ENCODE results near the gene PIGH.

GRCh38 chr14:67627519-67627918 lies 27.5 kb upstream of the PIGH start:
- no peak for TF ChIP-seq SIN3A (IDR thresholded peaks at IDR 0.05; ENCODE audit: borderline replicate concordance, insufficient read depth, low read length)
- TF ChIP-seq REST (IDR thresholded peaks at IDR 0.05; ENCODE audit: insufficient read depth in 1 of 2, low read depth in 2 of 2, low read length in 2 of 2) = no peak
